Upper lobe of right lung (tissue), 1 donor: ENCODE measurements around the gene LSM5. TPM values are rescaled to one million over a fixed set of nuclear protein-coding genes. Genes with fewer than 3 reads are reported as not detected.

Experiments used
- ATAC-seq: fragments of 200-7000 bp; cut with Tn5 transposase; one replicate; pipeline ENCODE4 v1.9.1; 2020; ENCODE audit warnings: mild to moderate bottlenecking, moderate library complexity
- DNase-seq: peaks from one replicate; pipeline ENCODE4 v3.0.0-alpha.2; 2020
- H3K27ac ChIP-seq: fragments of 200-600 bp; one replicate; pipeline ENCODE4 v1.8.0; 2022
- H3K27me3 ChIP-seq: fragments of 200-600 bp; one replicate; pipeline ENCODE4 v1.8.0; 2022; ENCODE audit warnings: mild to moderate bottlenecking
- H3K36me3 ChIP-seq: fragments of 200-600 bp; one replicate; pipeline ENCODE4 v1.8.0; 2022
- H3K4me1 ChIP-seq: fragments of 200-600 bp; one replicate; pipeline ENCODE4 v1.8.0; 2022
- H3K4me3 ChIP-seq: fragments of 200-600 bp; one replicate; pipeline ENCODE4 v1.8.0; 2022; ENCODE audit warnings: mild to moderate bottlenecking
- H3K9me3 ChIP-seq: fragments of 200-600 bp; one replicate; pipeline ENCODE4 v1.8.0; 2022
- intact Hi-C: fragments of 100-400 bp; cut with DNase I; formaldehyde crosslinking; loops from one replicate; pipeline ENCODE4 v1.11.0; 2022
- total RNA-seq: library from RNA; stranded (reverse); fragmentation: NEBNext Ultra II Directional; extraction: Animal tissue kit (Norgen Biotek cat#: 25700); gene quantifications from one replicate; pipeline ENCODE4 v1.2.1, GENCODE V29; 2021
- TF ChIP-seq, protein P1 (sequence below): fragments of 200-600 bp; IDR thresholded peaks from one replicate; pipeline ENCODE4 v1.8.0; 2022; ENCODE audit warnings: antibody characterized with exemption
- donor health status: DM: no; HTN: yes; CAD: no; lungs with severe emphysema.

LSM5 gene
- total RNA-seq, 1 donor from 2014 or later = 29.1 TPM

DNA sequence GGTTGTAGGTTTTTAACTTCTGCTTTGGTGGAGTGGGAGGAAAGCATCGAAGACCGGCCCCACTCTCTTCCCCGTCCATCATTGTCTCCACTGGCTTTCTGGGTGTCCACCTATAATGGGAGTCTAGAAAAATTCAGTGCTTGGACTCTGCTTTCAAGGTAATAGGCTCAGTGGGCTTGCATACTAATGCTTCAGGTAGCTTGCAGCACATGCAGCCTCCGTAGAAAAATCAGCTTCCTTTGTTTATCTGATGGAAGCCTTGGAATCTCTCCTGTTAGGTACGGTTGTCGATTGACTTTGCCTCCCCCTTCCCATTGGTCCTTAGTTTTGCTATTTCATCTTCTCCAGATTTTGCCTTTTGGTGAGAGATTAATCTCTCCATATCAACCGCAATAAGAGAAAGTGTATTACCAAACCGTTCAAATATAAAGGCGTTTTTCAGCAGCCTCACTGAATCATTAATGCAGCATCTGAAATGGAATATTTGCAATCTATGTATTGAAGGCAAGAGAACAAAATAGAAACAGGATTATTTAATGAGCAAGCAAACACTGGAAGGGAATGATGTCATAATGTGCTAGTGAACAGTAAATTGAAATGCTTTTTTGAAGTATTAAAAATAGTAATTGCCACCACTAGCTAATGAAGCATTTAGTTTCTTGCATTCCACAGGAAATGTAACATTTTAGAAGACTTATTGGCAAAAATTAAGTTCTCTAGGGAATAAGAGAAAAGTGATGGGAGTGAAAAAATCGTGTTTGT is 6.1 kb upstream of the LSM5 start:
- Histone ChIP-seq H3K27ac (peak overlapping the region; percentile 99), H3K9me3 (no peaks in the 10 kb centered on the region), H3K36me3 (peaks cover 5% of the 10 kb centered on the region), H3K4me1 (peaks cover 22% of the 10 kb centered on the region), H3K27me3 (no peaks in the 10 kb centered on the region), H3K4me3 (peak overlapping the region; percentile 97)
- intact Hi-C loops = no loop called here
- no peak for ATAC-seq
- DNase-seq = no peak
- TF ChIP-seq, protein P1, sequence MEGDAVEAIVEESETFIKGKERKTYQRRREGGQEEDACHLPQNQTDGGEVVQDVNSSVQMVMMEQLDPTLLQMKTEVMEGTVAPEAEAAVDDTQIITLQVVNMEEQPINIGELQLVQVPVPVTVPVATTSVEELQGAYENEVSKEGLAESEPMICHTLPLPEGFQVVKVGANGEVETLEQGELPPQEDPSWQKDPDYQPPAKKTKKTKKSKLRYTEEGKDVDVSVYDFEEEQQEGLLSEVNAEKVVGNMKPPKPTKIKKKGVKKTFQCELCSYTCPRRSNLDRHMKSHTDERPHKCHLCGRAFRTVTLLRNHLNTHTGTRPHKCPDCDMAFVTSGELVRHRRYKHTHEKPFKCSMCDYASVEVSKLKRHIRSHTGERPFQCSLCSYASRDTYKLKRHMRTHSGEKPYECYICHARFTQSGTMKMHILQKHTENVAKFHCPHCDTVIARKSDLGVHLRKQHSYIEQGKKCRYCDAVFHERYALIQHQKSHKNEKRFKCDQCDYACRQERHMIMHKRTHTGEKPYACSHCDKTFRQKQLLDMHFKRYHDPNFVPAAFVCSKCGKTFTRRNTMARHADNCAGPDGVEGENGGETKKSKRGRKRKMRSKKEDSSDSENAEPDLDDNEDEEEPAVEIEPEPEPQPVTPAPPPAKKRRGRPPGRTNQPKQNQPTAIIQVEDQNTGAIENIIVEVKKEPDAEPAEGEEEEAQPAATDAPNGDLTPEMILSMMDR = no peak

DNA sequence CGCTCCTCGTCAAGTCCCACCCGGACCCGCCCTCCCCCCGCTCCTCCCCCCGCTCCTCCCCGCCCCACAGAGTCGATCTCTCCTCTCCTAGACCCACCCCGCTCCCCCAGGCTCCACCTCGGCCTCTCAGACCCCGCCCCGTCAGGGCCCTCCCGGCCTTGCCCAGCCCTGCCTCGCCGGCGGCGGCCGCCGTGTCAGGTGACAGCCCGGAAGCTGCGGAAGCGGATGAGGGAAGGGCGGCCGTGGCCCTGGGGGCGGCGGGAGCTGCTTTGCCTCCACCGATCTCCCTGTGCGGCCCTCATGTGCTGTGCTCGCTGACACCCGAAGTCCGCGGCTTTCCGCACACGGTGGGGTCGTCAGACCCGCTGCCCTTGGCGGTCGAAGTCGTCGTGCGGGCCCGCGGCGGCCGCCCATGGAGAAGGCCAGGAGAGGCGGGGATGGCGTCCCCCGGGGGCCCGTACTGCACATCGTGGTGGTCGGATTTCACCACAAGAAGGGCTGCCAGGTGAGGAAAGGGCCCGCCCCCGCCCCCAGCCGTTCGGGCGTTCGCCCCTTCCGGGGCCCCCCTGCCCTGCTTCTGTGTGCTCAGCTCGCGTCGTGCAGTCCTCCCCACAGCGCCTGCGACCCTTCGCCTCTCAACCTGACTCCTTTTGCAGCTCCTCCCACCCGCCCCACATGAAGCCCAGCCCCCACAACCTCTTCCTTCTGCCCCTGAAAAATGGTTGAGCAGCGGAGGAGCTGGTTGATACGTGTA is 5.3 kb upstream of the LSM5 start, which contains the start of gene AVL9:
TSS of gene AVL9 (plus strand) at position 192 of the 754 bp plus-strand sequence. CDS start at position 413, 221 bp downstream.
- DNase-seq (peak; percentile 100), ATAC-seq (peak; percentile 98)
- H3K36me3 ChIP-seq = peaks cover 5% of the 10 kb centered on the region
- H3K27ac ChIP-seq = peak within 1 kb of the TSS; percentile 99
- intact Hi-C loops = no loop called here
- no peaks in the 10 kb centered on the region for H3K9me3 ChIP-seq
- H3K4me3 ChIP-seq = peak within 1 kb of the TSS; percentile 97
- no peaks in the 10 kb centered on the region for H3K27me3 ChIP-seq
- H3K4me1 ChIP-seq = peaks cover 19% of the 10 kb centered on the region
- TF ChIP-seq, protein P1 = no peak

DNA sequence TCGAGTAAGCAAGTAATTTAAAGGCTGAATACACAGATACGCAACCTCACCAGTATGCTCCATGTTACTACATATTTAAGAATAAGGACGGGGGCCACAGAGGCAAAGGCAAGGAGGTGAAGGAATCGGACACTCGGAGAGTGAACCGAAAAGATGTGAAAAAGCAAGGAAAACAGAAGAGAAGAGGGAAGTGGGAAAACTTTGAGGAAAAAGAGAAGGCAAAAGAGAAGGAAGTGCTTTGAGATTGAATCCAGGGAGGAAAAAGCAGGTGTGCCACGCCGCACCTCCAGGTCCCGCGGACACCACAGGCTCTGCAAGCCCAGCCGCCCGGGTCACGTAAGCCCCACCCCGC is 4.7 kb upstream of the LSM5 start:
- intact Hi-C loops = no loop called here
- Histone ChIP-seq H3K36me3 (peaks cover 5% of the 10 kb centered on the region), H3K9me3 (no peaks in the 10 kb centered on the region), H3K27ac (peak overlapping the region; percentile 99), H3K27me3 (no peaks in the 10 kb centered on the region), H3K4me3 (peak overlapping the region; percentile 97), H3K4me1 (peaks cover 19% of the 10 kb centered on the region)
- peak; percentile 0 for ATAC-seq
- TF ChIP-seq, protein P1 = no peak
- DNase-seq = no peak

DNA sequence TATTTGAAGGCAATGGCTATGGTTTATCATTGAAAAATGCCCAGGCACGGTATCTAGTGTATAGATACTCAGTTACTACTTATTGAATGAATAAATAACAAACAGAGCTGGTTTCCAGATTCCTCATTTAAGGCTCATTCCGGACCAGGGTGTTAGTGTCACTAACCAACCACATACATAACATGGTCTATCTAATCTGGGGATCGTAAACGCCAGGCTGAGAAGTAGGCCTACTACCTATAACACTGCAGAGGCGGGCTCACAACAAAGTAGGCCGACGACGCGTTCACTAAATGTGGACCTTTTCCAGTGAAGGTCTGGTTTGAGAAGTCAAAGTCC is 423 bp downstream of the LSM5 start:
- no peaks in the 10 kb centered on the region for H3K27me3 ChIP-seq
- ATAC-seq = no peak
- TF ChIP-seq, protein P1 = no peak
- peak overlapping the region; percentile 82 for H3K27ac ChIP-seq
- no peak for DNase-seq
- no peaks in the 10 kb centered on the region for H3K9me3 ChIP-seq
- H3K4me1 ChIP-seq = peaks cover 22% of the 10 kb centered on the region
- peak overlapping the region; percentile 64 for H3K4me3 ChIP-seq
- intact Hi-C loops = no loop called here
- peaks cover 26% of the 10 kb centered on the region for H3K36me3 ChIP-seq

DNA sequence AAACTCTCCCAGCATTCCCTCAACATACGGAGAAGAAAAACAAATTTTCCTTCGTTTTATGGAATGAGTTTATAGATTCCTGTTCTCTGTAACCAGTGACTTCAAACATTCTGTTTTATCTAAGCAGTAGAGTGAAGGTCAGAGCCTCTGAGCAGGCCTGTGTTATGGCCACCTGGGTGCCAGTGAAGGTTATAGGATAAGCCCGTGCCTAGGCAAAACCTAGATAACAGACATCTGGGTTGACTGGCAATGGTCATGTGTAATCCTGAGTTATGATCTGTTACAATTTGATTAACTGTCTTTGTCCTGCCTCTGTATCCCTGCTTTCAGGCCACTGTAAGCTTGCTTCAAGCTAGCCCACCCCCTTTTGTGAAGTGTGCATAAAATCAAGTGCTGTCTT is 8.3 kb downstream of the LSM5 start:
- DNase-seq = no peak
- intact Hi-C loops = no loop called here
- Histone ChIP-seq H3K4me1 (no peaks in the 10 kb centered on the region), H3K4me3 (no peak overlapping the region), H3K9me3 (no peaks in the 10 kb centered on the region), H3K36me3 (peaks cover 19% of the 10 kb centered on the region), H3K27me3 (no peaks in the 10 kb centered on the region), H3K27ac (no peak overlapping the region)
- TF ChIP-seq, protein P1 = no peak
- ATAC-seq = no peak
